Measurements from ENCODE around the gene CDC42BPA. TPM values are rescaled to one million over a fixed set of nuclear protein-coding genes. Genes with fewer than 3 reads are reported as not detected.

Gene CDC42BPA
- total and polyA plus RNA-seq, 2 of the 8 experiments (the other 6 are each of a cell fraction or from before 2014, with no cell fraction given): 7.1 to 28.5 TPM

DNA sequence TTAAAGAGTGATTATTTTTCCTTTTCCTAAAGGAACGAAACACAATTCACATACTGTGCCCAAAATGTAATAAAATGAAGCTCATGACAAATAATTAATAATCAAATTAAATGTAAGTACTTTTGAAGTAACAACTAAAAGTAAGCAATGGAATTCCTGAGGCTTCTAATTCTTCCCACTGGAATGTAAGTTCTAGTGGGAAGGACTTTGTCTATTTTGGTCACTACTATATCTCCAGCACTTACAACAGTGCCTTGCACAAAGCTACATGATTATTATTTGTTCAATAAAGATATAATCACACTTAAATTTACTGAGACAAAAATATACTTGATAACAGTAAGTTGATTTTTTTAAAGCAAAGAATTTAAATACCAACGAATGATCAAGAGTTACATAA lies 249.4 kb downstream of the CDC42BPA start:
- H4K91ac ChIP-seq (replicated peaks; ENCODE audit: insufficient read length, low read length): no peak overlapping the region
- no peak overlapping the region for H3K4ac ChIP-seq (replicated peaks; ENCODE audit: insufficient read length, low read depth, low read length)
- no peak for FAIRE-seq
- H2AK5ac ChIP-seq (ENCODE audit: low read depth, low read length): no peak overlapping the region
- no peak overlapping the region for H3K18ac ChIP-seq (ENCODE audit: extremely low read depth, low read length)
- no peaks in the 10 kb centered on the region for H3K9me3 ChIP-seq (ENCODE audit: insufficient read depth in 2 of 2, low read depth in 1 of 2, low read length in 1 of 2)
- H3K23ac ChIP-seq (ENCODE audit: insufficient read length): no peak overlapping the region
- no peak overlapping the region for H3K27ac ChIP-seq (ENCODE audit: low read depth, low read length)
- H2BK120ac ChIP-seq (replicated peaks; ENCODE audit: low read depth, low read length): no peak overlapping the region
- no peak overlapping the region for H3K4me3 ChIP-seq (ENCODE audit: extremely low read depth in 1 of 4, insufficient read depth in 2 of 4, low read depth in 3 of 4, low read length in 4 of 4)
- H4K20me1 ChIP-seq (replicated peaks in 1 of 2; ENCODE audit: control insufficient read depth in 1 of 2, insufficient read depth in 2 of 2, low read length in 2 of 2): no peaks in the 10 kb centered on the region
- no peaks in the 10 kb centered on the region for H3K4me1 ChIP-seq (replicated peaks in 1 of 4; ENCODE audit: control insufficient read depth in 3 of 4, insufficient read depth in 4 of 4, low read length in 3 of 4)
- no peak overlapping the region for H3K4me2 ChIP-seq (ENCODE audit: insufficient read depth in 1 of 2, low read depth in 2 of 2, low read length in 2 of 2)
- H2AFZ ChIP-seq (ENCODE audit: low read length): no peak overlapping the region
- no peak overlapping the region for H2BK12ac ChIP-seq (ENCODE audit: low read depth, low read length)
- H3K14ac ChIP-seq (ENCODE audit: insufficient read length): no peak overlapping the region
- no peaks in the 10 kb centered on the region for H3K79me1 ChIP-seq (ENCODE audit: low read depth, low read length)
- 85% methylated on average over 2 of the region's 2 CpGs; no CpG with 5 or more reads in 1 of the 2 experiments for WGBS, 2 experiments (ENCODE audit: extremely low coverage in 1 of 2, insufficient coverage in 1 of 2, insufficient read length in 1 of 2, insufficient replicate concordance in 2 of 2, low coverage in 1 of 2, low lambda C conversion rate in 2 of 2, missing lambda C conversion rate in 1 of 2)
- POLR2A ChIA-PET (ENCODE audit: partially characterized antibody): no interaction called here
- H3K9ac ChIP-seq (replicated peaks in 1 of 4; ENCODE audit: extremely low read depth in 1 of 4, low read depth in 3 of 4, low read length in 3 of 4): no peak overlapping the region
- H2BK20ac ChIP-seq (ENCODE audit: low read length): no peak overlapping the region
- H4K8ac ChIP-seq (ENCODE audit: extremely low read depth, insufficient read depth, low read length): no peak overlapping the region
- peaks cover 0 to 14% (median 2%) of the 10 kb centered on the region in 4 experiments; a peak in 4 of 8 replicates for H3K36me3 ChIP-seq (ENCODE audit: control insufficient read depth in 2 of 4, insufficient read depth in 4 of 4, low read length in 3 of 4)
- CTCF ChIA-PET (ENCODE audit: partially characterized antibody): no interaction called here
- no peak for DNase-seq (ENCODE audit: low read depth in 1 of 2, low spot score in 2 of 2)
- no peak overlapping the region for H4K5ac ChIP-seq (ENCODE audit: insufficient read length, low read depth, low read length)
- no peak overlapping the region for H3K56ac ChIP-seq (replicated peaks; ENCODE audit: insufficient read length, low read depth, low read length)
- no peaks in the 10 kb centered on the region for H3K79me2 ChIP-seq (ENCODE audit: control insufficient read depth in 1 of 2, insufficient read depth in 2 of 2, low read length in 2 of 2)
- H2BK5ac ChIP-seq (ENCODE audit: low read depth, low read length): no peak overlapping the region
- H2BK15ac ChIP-seq (ENCODE audit: low read length): no peak overlapping the region
- H3K23me2 ChIP-seq (ENCODE audit: low read depth, low read length): no peaks in the 10 kb centered on the region
- no peaks in the 10 kb centered on the region for H3K27me3 ChIP-seq (replicated peaks in 1 of 4; ENCODE audit: control insufficient read depth in 3 of 4, extremely low read depth in 1 of 4, insufficient read depth in 3 of 4, low read length in 3 of 4)
- TF ChIP-seq, protein P1, sequence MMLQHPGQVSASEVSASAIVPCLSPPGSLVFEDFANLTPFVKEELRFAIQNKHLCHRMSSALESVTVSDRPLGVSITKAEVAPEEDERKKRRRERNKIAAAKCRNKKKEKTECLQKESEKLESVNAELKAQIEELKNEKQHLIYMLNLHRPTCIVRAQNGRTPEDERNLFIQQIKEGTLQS (IDR thresholded peaks at IDR 0.05; ENCODE audit: insufficient read depth, low read depth, low read length): no peak
- no peak for TF ChIP-seq JUND (IDR thresholded peaks at IDR 0.05; ENCODE audit: low read length)
- no peak for TF ChIP-seq POLR2A (IDR thresholded peaks at IDR 0.05; ENCODE audit: control extremely low read depth in 1 of 2, low read depth in 2 of 2, low read length in 2 of 2)
- TF ChIP-seq HDAC6 (IDR thresholded peaks at IDR 0.05; ENCODE audit: low read depth, low read length): no peak

Data from H1 (cell line).